NCI-H1105 treated with DMSO at 0.1 percent for 48 hours (cell line): ENCODE results near the gene STPG2.

ENCODE experiments used
- DNase-seq: peaks from one replicate; lab custom pipeline; 2025; lab: John Stamatoyannopoulos, UW

The STPG2 gene

DNA sequence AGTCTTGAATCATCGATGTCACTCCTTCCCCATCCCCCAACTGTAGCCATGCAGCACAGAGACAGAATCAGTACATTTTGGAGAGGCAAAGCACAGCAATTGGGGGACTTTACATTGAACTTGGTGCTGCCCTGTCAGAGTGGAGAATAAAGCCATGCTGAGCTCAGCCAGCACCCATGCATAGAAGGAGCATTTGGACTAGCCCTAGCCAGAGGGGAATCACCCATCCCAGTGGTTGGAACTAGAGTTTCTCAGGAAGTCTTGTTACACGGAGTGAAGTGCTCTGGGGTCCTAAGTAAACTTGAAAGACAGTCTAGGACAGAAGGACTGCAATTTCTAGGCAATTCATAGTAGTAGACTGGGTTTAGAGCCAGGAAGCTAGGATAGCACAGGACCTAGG is 49.6 kb downstream of the STPG2 start:
- DNase-seq, result no peak

GRCh38 chr4:98092833-98093439 is 50.3 kb downstream of the STPG2 start:
- DNase-seq, result peak; percentile 4

DNA sequence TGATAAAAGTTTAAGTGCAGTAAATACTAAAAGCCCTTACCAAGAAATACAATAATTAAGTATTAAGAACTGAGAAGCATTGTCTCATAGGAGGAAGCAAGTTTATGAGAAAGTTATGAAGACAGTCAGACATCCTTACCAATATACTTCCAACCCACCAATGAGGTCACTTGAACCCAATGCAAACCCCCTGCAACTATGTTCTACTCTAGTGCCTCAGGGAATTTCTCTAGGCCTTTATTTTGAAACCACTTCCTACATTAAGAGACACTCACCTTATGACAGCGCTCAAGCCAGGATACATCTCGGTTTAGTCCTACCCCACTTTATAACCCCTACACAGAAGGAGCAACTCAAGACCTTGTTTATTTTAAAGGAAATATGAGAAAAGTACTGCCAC is 61.3 kb downstream of the STPG2 start:
- DNase-seq, result no peak

- DNase-seq, result no peak
These were observed 74.8 kb downstream of the STPG2 start for GRCh38 chr4:98068495-98068894.

DNA sequence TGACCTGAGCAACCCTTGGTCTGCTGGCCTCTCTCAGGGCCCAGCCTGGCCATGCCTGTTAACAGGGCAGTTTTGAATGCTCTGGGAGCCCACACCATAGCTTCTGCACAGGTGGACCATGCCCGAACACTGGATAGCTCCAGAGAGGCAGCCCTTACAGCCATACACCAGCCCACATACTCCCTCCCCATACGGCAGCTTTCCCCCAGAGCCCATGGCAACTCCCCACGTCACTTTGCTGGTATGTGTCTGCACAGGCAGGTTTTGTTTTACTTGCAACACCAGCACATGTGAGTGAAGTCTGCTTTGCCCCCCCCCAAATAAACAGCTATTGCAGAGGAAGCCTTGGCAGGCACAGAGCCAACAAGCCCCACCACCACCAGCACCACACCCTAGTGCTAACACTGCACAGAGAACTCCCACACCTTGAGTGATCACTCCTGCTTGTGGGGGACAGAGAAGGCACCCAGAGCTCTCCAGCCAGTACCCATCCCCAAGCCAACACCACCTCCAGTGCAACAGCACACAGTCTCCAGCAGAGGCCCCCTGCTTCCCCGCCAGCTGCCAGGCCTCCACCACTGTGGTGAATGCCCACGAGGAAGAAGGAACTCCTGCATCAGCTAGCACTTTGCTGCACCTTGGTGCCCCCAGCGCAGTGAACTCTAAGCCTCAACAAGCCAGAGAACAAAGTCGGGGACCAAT is 87.3 kb downstream of the STPG2 start:
- no peak for DNase-seq

DNA sequence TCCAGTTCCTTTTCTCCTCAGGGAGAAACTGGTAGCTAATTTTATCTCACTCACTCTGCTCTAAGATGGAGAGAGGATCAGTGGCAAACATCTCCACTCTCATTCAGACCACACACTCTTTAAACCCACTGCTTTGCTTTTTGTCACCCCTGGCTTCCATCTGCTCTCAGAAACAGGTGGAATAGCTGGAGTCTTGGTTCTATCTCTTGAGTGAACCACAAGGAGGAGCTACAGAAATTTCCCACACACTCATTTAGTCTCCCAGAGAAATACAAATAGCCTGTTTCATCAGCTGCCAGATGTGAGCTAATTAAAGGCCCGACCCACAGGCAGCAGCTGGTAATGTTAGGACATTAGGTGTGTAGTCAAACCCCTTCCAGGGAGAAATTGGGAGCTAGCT is 96.6 kb downstream of the STPG2 start:
- no peak for DNase-seq

GRCh38 chr4:98030059-98030458 is 113.2 kb downstream of the STPG2 start:
- no peak for DNase-seq

- no peak for DNase-seq
These were observed 115.4 kb downstream of the STPG2 start for GRCh38 chr4:98027827-98028226.

DNA sequence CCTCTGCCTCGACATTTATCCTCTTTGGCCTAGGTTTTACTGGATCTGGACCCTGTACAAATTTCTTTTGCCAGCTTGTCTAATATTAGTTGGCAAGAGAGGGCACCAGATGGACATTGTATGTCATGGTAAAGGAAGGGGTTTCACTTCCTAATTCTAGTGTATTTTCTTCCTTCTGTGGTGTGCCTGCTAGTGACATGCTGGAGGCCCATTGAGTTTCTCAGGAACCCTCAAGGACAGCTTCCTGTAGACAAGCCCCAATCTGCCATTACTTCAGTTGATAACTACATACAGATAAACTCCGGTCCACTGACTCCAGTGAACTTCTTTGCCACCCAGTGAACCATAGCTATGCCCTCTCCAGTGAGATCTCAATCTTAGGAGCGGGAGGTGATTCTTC is 116.9 kb downstream of the STPG2 start:
- DNase-seq, result no peak

- no peak for DNase-seq
These were observed 136.4 kb downstream of the STPG2 start for GRCh38 chr4:98006814-98007412.

- DNase-seq, result no peak
These were observed 137.2 kb downstream of the STPG2 start for GRCh38 chr4:98006060-98006459.

DNA sequence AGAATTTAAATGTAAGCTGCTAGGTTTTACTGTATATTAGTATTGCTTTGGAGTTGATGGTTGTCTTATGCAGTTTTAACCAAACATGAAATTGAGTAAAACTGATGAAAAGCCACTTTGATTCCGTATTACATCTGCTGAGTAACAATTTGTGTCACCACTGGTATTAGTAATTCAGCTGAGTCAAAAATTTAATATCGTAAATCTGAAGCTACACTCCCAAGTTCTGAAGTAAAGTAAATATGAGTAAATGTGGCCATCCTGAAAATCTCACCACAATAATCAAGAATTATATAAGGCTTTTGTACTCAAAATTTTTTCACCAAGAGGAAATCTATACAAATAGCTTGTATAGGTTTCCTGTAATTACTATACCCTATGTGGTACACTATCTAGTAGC is 142.3 kb downstream of the STPG2 start:
- DNase-seq, result no peak

DNA sequence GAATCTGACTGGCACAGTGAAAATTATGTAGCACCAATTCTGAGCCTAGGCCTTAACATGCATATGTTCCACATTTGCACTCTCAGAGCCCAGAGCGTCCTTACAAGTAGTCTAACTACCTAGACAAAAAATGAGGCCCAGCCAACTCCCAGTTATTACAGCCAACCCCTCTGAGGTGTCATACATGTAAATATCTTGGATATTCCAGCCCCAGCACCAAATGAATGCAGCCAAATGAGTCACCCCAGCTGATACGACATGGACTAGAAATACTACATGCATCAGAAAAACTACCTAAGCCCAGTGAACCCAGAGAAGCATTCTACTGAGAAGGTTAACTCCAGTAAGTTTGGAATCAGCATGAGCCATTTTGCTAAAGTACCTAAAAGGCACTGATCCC is 145.1 kb downstream of the STPG2 start:
- no peak for DNase-seq

- no peak for DNase-seq
These were observed 148.4 kb downstream of the STPG2 start for GRCh38 chr4:97994765-97995465.

GRCh38 chr4:97990409-97990808 is 152.9 kb downstream of the STPG2 start:
- no peak for DNase-seq

DNA sequence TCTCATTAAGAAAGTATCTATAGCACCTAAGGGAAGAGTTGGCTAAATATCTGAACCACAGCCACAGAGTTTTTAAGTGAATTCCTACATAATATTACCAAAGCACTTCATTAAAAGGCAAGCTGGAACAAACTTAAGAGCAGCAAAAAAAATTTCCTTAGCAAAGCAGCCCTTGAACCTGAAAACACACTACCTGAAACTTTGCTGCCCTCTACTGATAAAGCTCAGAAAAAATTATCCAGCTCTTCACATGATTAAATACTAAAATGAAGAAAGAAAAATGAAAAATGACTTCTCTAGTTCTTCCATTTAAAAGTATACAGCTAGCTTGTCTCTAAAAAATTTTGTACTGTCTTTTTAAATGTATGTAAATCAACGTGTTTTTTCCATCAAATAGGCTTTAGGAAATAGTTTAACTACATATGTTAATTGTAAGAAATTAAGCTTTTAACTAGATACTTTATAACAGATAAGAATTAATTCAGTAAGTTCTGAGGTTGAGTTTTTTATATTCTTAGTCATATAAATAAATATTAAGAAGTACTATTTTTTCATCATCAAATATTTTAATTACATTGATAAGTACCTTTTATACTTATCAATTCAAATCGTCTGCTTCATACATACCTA is 156.1 kb downstream of the STPG2 start:
- DNase-seq, result peak; percentile 40

DNA sequence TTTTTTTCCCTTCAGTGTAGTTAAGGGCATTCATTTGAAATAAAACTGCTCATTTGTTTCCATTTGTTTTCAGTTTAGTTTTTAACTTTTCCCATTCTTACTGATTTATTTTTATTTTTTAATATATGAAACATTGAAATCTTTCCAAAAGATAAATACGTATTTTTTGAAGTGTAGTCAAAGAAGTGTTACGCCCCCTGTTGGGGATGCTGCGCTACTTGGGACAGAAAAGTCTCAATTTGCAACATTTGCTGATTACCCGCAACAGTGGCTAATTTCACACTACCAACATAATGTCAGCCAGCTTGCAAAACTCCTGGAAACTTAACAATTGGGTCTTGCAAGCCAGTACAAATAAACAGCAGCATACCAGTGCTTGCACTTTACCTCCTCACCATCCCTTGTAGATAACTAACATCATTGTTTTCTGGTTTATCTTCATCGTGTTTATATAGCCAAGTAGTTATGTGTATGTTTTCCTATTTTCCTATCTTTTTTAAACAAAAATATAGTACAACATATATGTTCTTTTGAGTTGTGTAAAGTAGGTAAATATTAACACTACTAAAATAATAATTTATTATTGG is 158.6 kb downstream of the STPG2 start:
- no peak for DNase-seq

DNA sequence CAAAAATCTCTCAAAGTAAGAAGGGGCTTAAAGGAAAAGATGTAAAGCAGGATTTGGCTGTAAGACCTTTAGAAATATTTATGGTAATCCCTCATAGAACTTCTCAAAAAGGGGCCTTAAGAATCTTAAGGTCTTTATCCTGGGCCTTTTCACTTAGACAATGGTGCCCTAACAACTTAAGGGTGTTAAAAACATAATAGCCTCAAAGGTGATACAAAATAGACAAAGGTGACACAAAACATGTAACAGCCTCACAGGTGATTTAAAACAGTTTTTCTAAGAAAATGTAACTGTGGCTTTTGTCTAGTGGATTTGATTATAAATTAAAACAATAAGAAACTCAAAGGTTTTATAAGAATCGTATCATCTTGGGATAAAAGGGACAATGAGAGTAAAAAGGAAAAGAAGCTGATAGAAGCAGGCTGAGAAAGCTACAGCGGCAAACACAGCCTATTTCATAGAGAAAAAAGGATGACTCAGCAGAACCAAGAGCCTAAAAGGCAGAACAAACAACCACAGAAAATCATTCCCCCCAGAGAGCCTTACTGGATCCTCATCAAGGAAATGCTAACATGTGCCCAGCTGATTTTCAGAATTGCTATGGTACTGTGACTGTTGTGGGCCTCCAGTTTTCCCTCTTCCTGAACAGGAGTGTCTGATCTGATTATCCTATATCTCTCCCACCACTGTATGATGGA is 164.3 kb downstream of the STPG2 start:
- no peak for DNase-seq

DNA sequence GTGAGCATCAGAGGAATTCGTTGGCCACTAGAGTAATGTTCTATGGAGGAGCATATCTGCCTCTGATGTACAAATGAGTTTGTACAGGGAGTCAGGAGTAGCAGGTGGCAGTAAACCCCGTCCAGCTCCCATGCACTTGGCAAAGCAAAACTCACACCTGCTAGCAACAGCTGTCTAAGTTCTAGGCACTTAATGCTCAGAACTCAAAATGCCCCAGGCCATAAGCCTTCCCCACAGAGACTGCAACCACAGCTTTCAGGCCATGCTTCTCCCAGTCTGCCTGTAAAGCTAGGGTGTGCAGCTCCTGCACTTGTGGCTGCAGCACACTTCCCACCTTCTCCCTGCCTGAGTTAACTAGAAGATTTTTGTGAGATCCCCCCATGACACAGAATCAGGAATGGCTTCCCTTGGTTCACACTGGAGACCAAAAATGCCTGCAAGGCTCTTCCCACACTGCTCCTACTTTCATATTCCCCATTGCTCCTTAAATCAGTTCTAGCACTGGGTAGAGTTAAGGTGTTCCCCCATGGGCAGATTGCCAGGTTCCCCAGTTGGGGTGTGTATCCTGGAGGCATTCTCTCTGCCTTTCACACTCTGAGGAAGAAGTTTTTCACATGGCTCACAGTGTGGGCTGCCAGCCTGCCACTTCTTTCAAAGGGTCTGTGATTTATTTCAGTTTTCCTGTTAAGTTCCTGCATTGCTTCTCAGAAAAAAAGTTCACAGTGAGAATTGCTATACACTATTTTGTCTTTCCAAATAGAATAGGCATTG is 189.9 kb downstream of the STPG2 start:
- no peak for DNase-seq

GRCh38 chr4:97952763-97953162 is 190.5 kb downstream of the STPG2 start:
- no peak for DNase-seq

DNA sequence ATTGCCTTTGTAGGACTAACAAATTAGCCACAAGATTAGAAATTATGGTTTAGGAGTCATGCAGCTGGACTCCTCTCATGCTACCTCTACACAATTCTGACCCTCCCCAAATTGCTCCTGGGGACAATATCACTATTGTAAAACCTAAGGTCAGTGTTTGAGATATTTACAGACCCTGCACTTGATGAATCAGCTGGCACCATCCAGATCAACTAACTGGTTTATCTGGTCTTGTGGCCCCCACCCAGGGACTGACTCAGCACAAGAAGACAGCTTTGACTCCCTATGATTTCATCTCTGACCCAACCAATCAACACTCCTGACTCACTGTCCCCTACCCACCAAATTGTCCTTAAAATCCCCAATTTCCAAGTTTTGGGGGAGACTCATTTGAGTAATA is 192.4 kb downstream of the STPG2 start:
- DNase-seq, result no peak
